ENCODE data around the gene KRT222. TPM values are rescaled to one million over a fixed set of nuclear protein-coding genes. Genes with fewer than 3 reads are reported as not detected.

KRT222 gene
- total RNA-seq (2014; rRNA removed): not detected in 2 replicates
- not detected for Bru-seq, nascent RNA
- BruChase-seq, experiment 1, labeled RNA remaining after a 6-hour chase: not detected
- not detected for BruChase-seq, experiment 2, labeled RNA remaining after a 2-hour chase
- long read RNA-seq: 0 reads

- H4K20me1 ChIP-seq (ENCODE audit: low read length): no peaks in the 10 kb centered on the region
- DNase-seq: no peak
- no peak for ATAC-seq
- TF ChIP-seq EZH2phosphoT487 (IDR thresholded peaks at IDR 0.05; ENCODE audit: borderline replicate concordance, low read length): no peak
- no peak for TF ChIP-seq EZH2 (IDR thresholded peaks at IDR 0.05; ENCODE audit: low read length, unreplicated experiment)
- no peak for TF ChIP-seq CTCF (conservative IDR thresholded peaks at IDR 0.05; ENCODE audit: low read depth, low read length)
- H3K9me3 ChIP-seq (ENCODE audit: low read length): no peaks in the 10 kb centered on the region
- no peaks in the 10 kb centered on the region for H3F3A ChIP-seq (ENCODE audit: low read length, unreplicated experiment)
- H3K4me3 ChIP-seq (ENCODE audit: low read length): no peak within 1 kb of the TSS
- CTCF ChIA-PET: interaction anchor here (0.6 kb wide), 1 partner anchor 54 kb away, joined by 3 read pairs; no protein-coding TSS in a partner anchor
- no peaks in the 10 kb centered on the region for H3K4me1 ChIP-seq (ENCODE audit: insufficient read depth, low read length)
- H2AFZ ChIP-seq (ENCODE audit: low read length): no peak within 1 kb of the TSS
- H3K79me2 ChIP-seq (ENCODE audit: low read length): no peaks in the 10 kb centered on the region
- no peak within 1 kb of the TSS for H3K9ac ChIP-seq (ENCODE audit: low read length)
- H3K36me3 ChIP-seq (ENCODE audit: low read depth, low read length): no peaks in the 10 kb centered on the region
- POLR2A ChIA-PET (ENCODE audit: unreplicated experiment): no interaction called here
- H3K27me3 ChIP-seq (ENCODE audit: low read length): peaks cover 4% of the 10 kb centered on the region; the same call in 1 of the 2 replicates
- H3K4me2 ChIP-seq (ENCODE audit: low read length): no peak within 1 kb of the TSS
- BruUV-seq (replicated peaks): no TSS peak
- intact Hi-C loops (cut with micrococcal nuclease): no loop called here
- H3K27ac ChIP-seq (ENCODE audit: low read length): no peak within 1 kb of the TSS
- H3K9me2 ChIP-seq (replicated peaks; ENCODE audit: low read length): no peaks in the 10 kb centered on the region
Measured at GRCh38 chr17:40664582-40665333, at the start of gene KRT222. Gene KRT222 (minus strand): TSS chr17:40665177. CDS start chr17:40665099, 78 bp downstream.

DNA sequence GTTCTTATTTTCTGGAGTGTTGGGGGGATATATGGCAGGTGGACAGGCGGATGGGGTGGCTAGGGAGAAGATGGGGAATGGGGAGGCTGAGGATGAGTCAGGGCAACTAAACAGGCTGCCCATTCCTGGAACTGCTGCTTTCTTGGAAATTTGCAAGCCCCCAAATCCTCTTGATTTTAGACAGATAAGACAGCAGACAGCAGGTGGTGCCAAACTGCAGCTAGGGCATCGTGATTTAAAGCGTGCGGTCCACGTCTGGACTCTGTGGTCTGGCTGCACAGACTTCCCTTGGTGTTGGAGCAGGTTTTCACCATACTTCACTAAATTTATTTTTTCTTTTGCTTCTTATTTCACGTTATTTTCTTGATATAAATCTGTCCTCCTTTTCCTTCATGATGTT lies 49.5 kb upstream of the KRT222 start:
- intact Hi-C loops (cut with micrococcal nuclease): no loop called here
- Histone ChIP-seq H4K20me1 (ENCODE audit: low read length) (no peaks in the 10 kb centered on the region), H3K36me3 (ENCODE audit: low read depth, low read length) (no peaks in the 10 kb centered on the region), H3F3A (ENCODE audit: low read length, unreplicated experiment) (no peaks in the 10 kb centered on the region), H3K27me3 (ENCODE audit: low read length) (no peaks in the 10 kb centered on the region), H3K4me2 (ENCODE audit: low read length) (no peak overlapping the region), H3K4me3 (ENCODE audit: low read length) (no peak overlapping the region), H3K79me2 (ENCODE audit: low read length) (no peaks in the 10 kb centered on the region), H3K27ac (ENCODE audit: low read length) (no peak overlapping the region), H3K9me2 (replicated peaks; ENCODE audit: low read length) (no peaks in the 10 kb centered on the region), H2AFZ (ENCODE audit: low read length) (no peak overlapping the region), H3K9me3 (ENCODE audit: low read length) (no peaks in the 10 kb centered on the region), H3K4me1 (ENCODE audit: insufficient read depth, low read length) (no peaks in the 10 kb centered on the region), H3K9ac (ENCODE audit: low read length) (no peak overlapping the region)
- ChIA-PET CTCF (no interaction called here), POLR2A (ENCODE audit: unreplicated experiment) (no interaction called here)
- no peak for ATAC-seq
- BruUV-seq (replicated peaks): no TSS peak
- no peak for TF ChIP-seq EZH2phosphoT487 (IDR thresholded peaks at IDR 0.05; ENCODE audit: borderline replicate concordance, low read length)
- peak; percentile 36; the same call in 1 of the 2 replicates for TF ChIP-seq CTCF (conservative IDR thresholded peaks at IDR 0.05; ENCODE audit: low read depth, low read length)
- DNase-seq: no peak

DNA sequence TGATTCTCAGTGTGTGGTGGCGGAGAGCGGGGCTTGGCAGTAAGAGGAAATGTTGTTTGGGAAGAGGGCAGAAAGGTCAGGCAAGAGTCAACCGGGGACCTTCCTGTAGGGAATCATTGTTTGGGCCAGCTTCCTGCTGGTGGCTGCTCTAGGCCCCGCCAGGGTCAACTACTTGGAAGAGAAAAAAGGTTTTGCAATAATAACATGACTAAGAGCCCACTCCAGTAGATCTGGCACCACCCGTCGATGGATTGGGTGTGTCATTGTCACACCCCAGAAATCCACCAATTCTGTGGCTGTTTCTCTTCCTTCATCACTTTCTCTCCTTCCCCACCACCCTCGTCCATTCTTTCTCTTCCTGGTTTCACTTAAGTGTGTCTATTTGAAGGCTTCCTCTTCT lies 42.8 kb upstream of the KRT222 start:
- no TSS peak for BruUV-seq (replicated peaks)
- Histone ChIP-seq H2AFZ (ENCODE audit: low read length) (no peak overlapping the region), H3K79me2 (ENCODE audit: low read length) (no peaks in the 10 kb centered on the region), H3K36me3 (ENCODE audit: low read depth, low read length) (no peaks in the 10 kb centered on the region), H3K4me3 (ENCODE audit: low read length) (no peak overlapping the region), H3K9ac (ENCODE audit: low read length) (no peak overlapping the region), H3K9me2 (replicated peaks; ENCODE audit: low read length) (no peaks in the 10 kb centered on the region), H3K4me2 (ENCODE audit: low read length) (no peak overlapping the region), H3K9me3 (ENCODE audit: low read length) (no peaks in the 10 kb centered on the region), H4K20me1 (ENCODE audit: low read length) (no peaks in the 10 kb centered on the region), H3K27me3 (ENCODE audit: low read length) (no peaks in the 10 kb centered on the region), H3K27ac (ENCODE audit: low read length) (no peak overlapping the region), H3F3A (ENCODE audit: low read length, unreplicated experiment) (no peaks in the 10 kb centered on the region), H3K4me1 (ENCODE audit: insufficient read depth, low read length) (no peaks in the 10 kb centered on the region)
- ChIA-PET POLR2A (ENCODE audit: unreplicated experiment) (no interaction called here), CTCF (no interaction called here)
- no peak for TF ChIP-seq EZH2 (IDR thresholded peaks at IDR 0.05; ENCODE audit: low read length, unreplicated experiment)
- no peak for TF ChIP-seq EZH2phosphoT487 (IDR thresholded peaks at IDR 0.05; ENCODE audit: borderline replicate concordance, low read length)
- TF ChIP-seq CTCF (conservative IDR thresholded peaks at IDR 0.05; ENCODE audit: low read depth, low read length): no peak
- DNase-seq (peak; percentile 39), ATAC-seq (no peak)
- intact Hi-C loops (cut with micrococcal nuclease): no loop called here
